HEK293T (cell line): ENCODE measurements around the gene TYSND1.

Experiments used
- CTCF ChIA-PET: fragments of 350-600 bp; formaldehyde crosslinking; extraction: SDS; loops from one replicate; lab custom pipeline; 2021; ENCODE audit warnings: antibody characterized with exemption, inconsistent platforms; lab: Yijun Ruan, JAX
- POLR2A ChIA-PET: fragments of 350-600 bp; formaldehyde crosslinking; extraction: SDS; loops from one replicate; lab custom pipeline; 2020; ENCODE audit warnings: antibody characterized with exemption, inconsistent platforms; lab: Yijun Ruan, JAX
- DNase-seq: peaks from one replicate; pipeline ENCODE4 v3.0.0; 2012; ENCODE audit warnings: mixed read lengths; ENCODE audit errors: extremely low spot score
- ARNT ChIP-seq: fragments of 450-650 bp; IDR thresholded peaks from 2 replicates; pipeline ENCODE4 v1.6.1; 2017; ENCODE audit warnings: mild to moderate bottlenecking
- BHLHE40 ChIP-seq: fragments of 450-650 bp; IDR thresholded peaks from 2 replicates; pipeline ENCODE4 v1.6.1; 2016; ENCODE audit warnings: mild to moderate bottlenecking, moderate library complexity, borderline replicate concordance
- CTBP1 ChIP-seq: fragments of 450-650 bp; IDR thresholded peaks from 2 replicates; pipeline ENCODE4 v1.6.1; 2016; ENCODE audit warnings: borderline replicate concordance
- ELF4 ChIP-seq: fragments of 450-650 bp; IDR thresholded peaks from 2 replicates; pipeline ENCODE4 v1.6.1; 2017; ENCODE audit warnings: antibody characterized with exemption
- FOXA1 ChIP-seq: fragments of 450-650 bp; IDR thresholded peaks from 2 replicates; pipeline ENCODE4 v1.6.1; 2016; ENCODE audit warnings: mild to moderate bottlenecking
- FOXK2 ChIP-seq: fragments of 450-650 bp; IDR thresholded peaks from 2 replicates; pipeline ENCODE4 v1.6.1; 2016; ENCODE audit warnings: mild to moderate bottlenecking
- FOXM1 ChIP-seq: fragments of 450-650 bp; IDR thresholded peaks from 2 replicates; pipeline ENCODE4 v1.6.1; 2017; ENCODE audit warnings: mild to moderate bottlenecking, borderline replicate concordance
- HDGF ChIP-seq: fragments of 450-650 bp; IDR thresholded peaks from 2 replicates; pipeline ENCODE4 v1.6.1; 2017; ENCODE audit warnings: antibody characterized with exemption, borderline replicate concordance
- L3MBTL2 ChIP-seq: fragments of 450-650 bp; conservative IDR thresholded peaks from 2 replicates; pipeline ENCODE4 v1.6.1; 2016; ENCODE audit warnings: mild to moderate bottlenecking
- LEF1 ChIP-seq: fragments of 450-650 bp; IDR thresholded peaks from 2 replicates; pipeline ENCODE4 v1.6.1; 2017; ENCODE audit warnings: mild to moderate bottlenecking, borderline replicate concordance
- NFRKB ChIP-seq: fragments of 450-650 bp; IDR thresholded peaks from 2 replicates; pipeline ENCODE4 v1.6.1; 2016; ENCODE audit warnings: mild to moderate bottlenecking, moderate library complexity
- PKNOX1 ChIP-seq: fragments of 450-650 bp; IDR thresholded peaks from 2 replicates; pipeline ENCODE4 v1.6.1; 2016
- SP1 ChIP-seq: fragments of 450-650 bp; IDR thresholded peaks from 2 replicates; pipeline ENCODE4 v1.6.1; 2017
- SUZ12 ChIP-seq: fragments of 450-650 bp; IDR thresholded peaks from 2 replicates; pipeline ENCODE4 v1.6.1; 2016; ENCODE audit warnings: mild to moderate bottlenecking
- TARDBP ChIP-seq: fragments of 450-650 bp; IDR thresholded peaks from 2 replicates; pipeline ENCODE4 v1.6.1; 2016
- ZNF384 ChIP-seq: fragments of 450-650 bp; IDR thresholded peaks from 2 replicates; pipeline ENCODE4 v1.6.1; 2016

The TYSND1 gene

GRCh38 chr10:70090013-70090412 lies 56.5 kb downstream of the TYSND1 start:
- POLR2A ChIA-PET = no interaction called here
- no peak for TF ChIP-seq NFRKB
- TF ChIP-seq FOXK2 = no peak
- TF ChIP-seq ZNF384 = no peak
- TF ChIP-seq PKNOX1 = no peak
- TF ChIP-seq SP1 = no peak
- no peak for TF ChIP-seq FOXM1
- no peak for TF ChIP-seq SUZ12
- no peak for TF ChIP-seq LEF1
- no peak for TF ChIP-seq CTBP1
- CTCF ChIA-PET = no interaction called here

GRCh38 chr10:70088308-70088698 lies 58.2 kb downstream of the TYSND1 start:
- DNase-seq = no peak
- ChIA-PET CTCF (no interaction called here), POLR2A (no interaction called here)
- TF ChIP-seq SP1 = no peak
- TF ChIP-seq PKNOX1 = no peak
- no peak for TF ChIP-seq TARDBP
- no peak for TF ChIP-seq HDGF
- TF ChIP-seq CTBP1 = no peak
- TF ChIP-seq SUZ12 = no peak
- TF ChIP-seq FOXA1 = no peak
- no peak for TF ChIP-seq NFRKB
- no peak for TF ChIP-seq BHLHE40
- TF ChIP-seq L3MBTL2 = no peak
- no peak for TF ChIP-seq ZNF384
- TF ChIP-seq ARNT = no peak
- no peak for TF ChIP-seq LEF1
- no peak for TF ChIP-seq ELF4

More at GRCh38 chr10:70090013-70090412, 56.5 kb downstream of the TYSND1 start:
- no peak for DNase-seq
